Activated CD4-positive, alpha-beta T cell treated with anti-CD3 and anti-CD28 coated beads, Interleukin-10, Interleukin-2, amounts not matched to agents 100 ng/mL and 50 ng/mL, durations not matched to agents 16 hours and 8 hours (primary cell): ENCODE measurements around the gene DTNBP1.
A peak's percentile ranks its signal among the peaks of the same experiment; 100 is the strongest.

ENCODE experiments used
- DNase-seq: peaks from one replicate; pipeline ENCODE4 v3.0.0-alpha.2; 2020

Gene DTNBP1

GRCh38 chr6:15526212-15526701, 136.6 kb downstream of the DTNBP1 start:
- DNase-seq, result no peak

GRCh38 chr6:15524861-15525401, 137.9 kb downstream of the DTNBP1 start:
- DNase-seq, result no peak

- DNase-seq, result no peak
These were observed 138.9 kb downstream of the DTNBP1 start for GRCh38 chr6:15523679-15524630.

GRCh38 chr6:15522856-15523529, 139.8 kb downstream of the DTNBP1 start:
- no peak for DNase-seq

GRCh38 chr6:15522427-15522826, 140.4 kb downstream of the DTNBP1 start:
- peak; percentile 44 for DNase-seq

- no peak for DNase-seq
These were observed 140.8 kb downstream of the DTNBP1 start for GRCh38 chr6:15522026-15522425.

GRCh38 chr6:15521582-15521981, 141.2 kb downstream of the DTNBP1 start:
- no peak for DNase-seq

- no peak for DNase-seq
These were observed 142.1 kb downstream of the DTNBP1 start for GRCh38 chr6:15520626-15521203.

GRCh38 chr6:15519681-15520080, 143.1 kb downstream of the DTNBP1 start:
- no peak for DNase-seq

GRCh38 chr6:15518878-15519277, 143.9 kb downstream of the DTNBP1 start:
- no peak for DNase-seq

- DNase-seq, result no peak
These were observed 144.8 kb downstream of the DTNBP1 start for GRCh38 chr6:15518057-15518456.

GRCh38 chr6:15517600-15517999, 145.2 kb downstream of the DTNBP1 start:
- DNase-seq, result no peak

GRCh38 chr6:15516923-15517560, 145.8 kb downstream of the DTNBP1 start:
- no peak for DNase-seq

GRCh38 chr6:15516378-15516777, 146.4 kb downstream of the DTNBP1 start:
- no peak for DNase-seq

GRCh38 chr6:15515660-15516375, 147.0 kb downstream of the DTNBP1 start:
- no peak for DNase-seq

GRCh38 chr6:15515226-15515625, 147.6 kb downstream of the DTNBP1 start:
- no peak for DNase-seq

- DNase-seq, result no peak
These were observed 148.8 kb downstream of the DTNBP1 start for GRCh38 chr6:15513801-15514711.

- DNase-seq, result no peak
These were observed 149.6 kb downstream of the DTNBP1 start for GRCh38 chr6:15513131-15513771.

GRCh38 chr6:15512721-15513120, 150.1 kb downstream of the DTNBP1 start:
- no peak for DNase-seq

GRCh38 chr6:15512126-15512525, 150.7 kb downstream of the DTNBP1 start:
- DNase-seq, result no peak
